AG08396 (cell line): Measurements from ENCODE around the gene LRRC10B.

Source experiments
- DNase-seq: peaks from one replicate; pipeline ENCODE4 v3.0.0; 2012; ENCODE audit warnings: low spot score, mixed read lengths

The LRRC10B gene

GRCh38 chr11:61509043-61510029, 787 bp downstream of the LRRC10B start:
- DNase-seq = peak; percentile 90

DNA sequence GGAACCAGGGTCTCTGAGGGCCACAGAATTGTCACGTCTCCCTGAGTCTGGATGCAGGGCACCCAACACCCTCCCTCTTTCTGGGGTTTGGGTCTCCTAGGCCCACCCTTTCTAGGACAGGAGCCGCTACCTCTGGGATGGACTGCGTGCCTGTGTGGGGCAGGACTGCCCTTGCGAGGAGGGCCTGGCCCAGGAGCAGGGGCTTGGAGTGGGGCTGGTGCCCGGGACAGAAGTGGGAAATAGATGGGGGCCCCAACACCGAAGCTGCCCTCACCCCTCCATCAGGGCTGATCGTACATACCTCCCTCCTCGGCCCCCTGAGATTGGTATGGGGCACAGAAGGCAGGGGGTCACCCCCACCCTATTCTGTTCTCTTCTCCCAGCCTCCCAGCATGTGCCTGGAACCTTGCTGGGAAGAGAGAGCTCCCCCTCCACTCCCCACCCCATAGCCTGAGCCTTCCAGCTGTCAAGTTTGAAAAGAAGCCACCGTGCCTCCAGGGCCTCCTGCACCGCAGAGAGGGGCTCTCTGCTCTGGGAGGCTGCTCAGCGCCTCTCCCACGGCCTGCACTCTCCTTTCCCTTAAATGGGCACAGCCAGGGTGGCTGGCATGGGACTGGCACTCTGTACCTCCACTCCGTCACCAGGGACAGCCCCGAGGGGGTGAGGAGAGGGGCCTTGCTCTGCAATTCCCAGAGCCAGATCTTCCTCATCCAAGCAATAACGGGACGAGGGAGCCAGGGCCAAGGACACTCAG, 1.8 kb downstream of the LRRC10B start:
- no peak for DNase-seq

GRCh38 chr11:61510974-61511373, 2.4 kb downstream of the LRRC10B start:
- DNase-seq = no peak

DNA sequence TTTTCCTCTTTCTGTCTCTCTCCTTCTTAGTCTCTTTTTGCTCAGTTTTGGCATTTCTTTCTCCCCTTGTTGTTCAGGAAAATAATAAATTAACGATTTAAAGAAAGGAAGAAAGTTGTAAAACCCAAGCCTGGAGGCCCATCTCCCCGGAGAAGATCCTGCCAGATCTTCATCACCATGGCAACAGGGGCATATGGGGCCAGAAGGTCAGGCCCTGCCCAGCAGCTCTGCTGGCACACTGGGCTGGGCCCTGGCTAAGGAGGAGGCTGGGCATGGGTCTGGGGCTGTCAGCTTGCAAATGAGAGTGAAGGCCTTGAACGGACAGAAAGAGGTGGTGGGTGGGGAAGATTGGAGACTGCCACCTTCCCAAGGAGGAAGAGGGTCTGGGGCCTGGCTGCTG, 2.8 kb downstream of the LRRC10B start:
- DNase-seq = no peak

DNA sequence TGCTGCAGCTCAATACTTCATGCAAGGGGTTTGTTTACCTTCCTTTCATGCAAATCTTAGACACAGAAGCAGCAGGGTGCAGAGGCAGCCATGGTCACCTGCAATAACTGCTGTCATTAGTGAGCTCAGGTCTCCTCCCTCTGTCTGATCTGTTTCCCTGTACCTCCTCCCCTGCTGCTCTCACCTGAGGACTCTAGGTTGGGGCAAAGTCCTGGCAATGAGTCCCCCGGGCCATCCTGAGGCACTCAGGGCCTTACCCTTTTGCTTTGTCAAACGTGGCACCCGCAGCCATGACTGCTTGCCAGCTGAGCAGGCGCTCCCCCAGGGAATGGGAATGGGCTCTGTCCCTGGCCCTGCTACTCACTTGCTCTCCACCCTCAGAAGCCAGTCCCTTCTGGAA, 3.9 kb downstream of the LRRC10B start:
- DNase-seq = no peak

DNA sequence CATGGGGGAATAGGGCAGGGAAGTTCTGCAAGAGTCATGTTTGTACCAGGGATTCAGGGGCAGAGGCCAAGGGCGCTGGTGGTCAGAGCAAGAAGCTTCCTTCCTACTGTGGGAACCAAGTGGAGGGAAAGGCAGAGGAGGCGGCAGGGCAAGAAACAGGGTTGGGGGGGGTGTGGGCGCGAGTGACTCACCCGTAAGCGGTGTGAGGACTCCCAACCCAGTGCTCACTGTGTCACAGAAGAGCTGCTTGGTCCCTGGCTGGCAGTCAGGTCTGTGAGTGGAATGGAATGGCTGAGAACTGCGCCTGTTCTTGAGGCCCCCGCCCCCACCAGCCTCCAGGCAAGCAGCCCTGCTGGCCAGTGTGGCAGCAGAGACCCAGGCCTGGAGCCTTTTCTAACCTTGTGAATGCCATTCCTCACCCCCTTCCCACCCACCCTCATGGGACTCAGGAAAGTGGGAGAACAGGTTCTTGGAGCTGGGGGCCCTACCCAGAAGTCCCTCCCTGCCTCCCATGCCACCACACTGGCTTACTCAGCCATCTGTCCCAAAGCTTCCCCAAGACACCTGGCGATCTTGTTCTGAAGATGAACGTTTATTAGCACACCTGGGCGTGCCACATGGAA, 4.7 kb downstream of the LRRC10B start:
- DNase-seq = no peak

DNA sequence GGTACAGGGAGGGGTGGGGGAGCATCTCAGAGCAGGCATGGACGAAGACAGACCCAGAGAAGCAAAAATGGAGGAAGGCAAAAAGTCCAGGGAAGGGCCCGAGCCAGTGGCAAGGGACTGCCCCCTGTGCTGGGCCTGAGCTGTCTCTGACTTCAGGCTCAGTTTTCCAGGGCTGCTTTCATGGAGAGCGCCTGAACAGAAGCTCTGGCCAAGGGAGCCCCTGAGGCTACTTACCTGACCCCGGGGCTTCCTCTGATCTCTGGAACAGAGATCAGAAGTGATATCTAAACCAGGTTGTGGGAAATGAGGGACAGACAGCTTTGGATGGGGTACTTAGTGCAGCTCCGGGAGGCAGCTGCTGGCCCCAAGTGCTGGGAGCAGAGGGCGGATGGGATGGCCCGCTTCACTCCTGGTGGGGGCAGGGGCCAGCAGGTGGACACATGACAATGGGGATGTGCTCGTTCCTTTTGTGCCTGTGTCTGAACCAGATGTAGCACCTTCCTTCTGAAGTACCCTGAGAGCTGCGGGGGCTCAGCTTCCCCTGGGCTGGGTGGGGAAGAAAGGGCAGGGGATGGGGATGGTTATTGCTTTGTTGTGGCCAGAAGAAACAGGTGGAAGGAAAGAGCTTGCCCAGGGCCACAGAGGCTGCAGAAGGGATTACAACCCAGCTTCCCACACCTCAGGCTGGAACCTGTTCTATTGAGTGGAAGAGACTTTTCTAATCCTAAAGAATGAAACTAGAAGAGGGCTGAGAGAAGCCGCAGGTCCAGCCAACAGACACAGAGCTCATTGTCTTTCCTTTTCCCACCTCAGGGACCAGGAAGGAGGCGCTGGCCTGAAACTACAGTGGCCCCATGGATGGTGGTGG, 5.7 kb downstream of the LRRC10B start:
- DNase-seq = no peak

GRCh38 chr11:61515686-61516085, 7.1 kb downstream of the LRRC10B start:
- no peak for DNase-seq

DNA sequence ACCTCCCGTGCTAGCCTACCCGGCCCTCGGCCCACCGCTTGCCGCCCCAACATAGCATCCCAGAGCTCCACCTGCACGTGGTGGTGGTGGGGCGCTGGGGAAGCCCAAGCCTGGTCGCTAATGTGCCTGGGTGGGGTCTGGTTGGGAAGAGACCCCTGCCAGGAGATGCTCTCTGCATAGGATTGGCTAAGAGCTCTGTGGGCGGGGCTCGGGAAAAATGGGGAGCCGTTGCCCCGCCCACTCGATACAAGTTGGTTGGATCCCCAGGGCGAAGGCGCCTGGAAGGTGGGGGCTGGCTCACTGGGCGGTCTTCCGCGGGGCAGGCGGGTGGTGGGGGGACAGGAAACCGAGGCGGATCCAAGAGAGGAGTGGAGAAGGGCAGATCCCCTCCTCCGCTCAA, 7.6 kb downstream of the LRRC10B start:
- DNase-seq = no peak

DNA sequence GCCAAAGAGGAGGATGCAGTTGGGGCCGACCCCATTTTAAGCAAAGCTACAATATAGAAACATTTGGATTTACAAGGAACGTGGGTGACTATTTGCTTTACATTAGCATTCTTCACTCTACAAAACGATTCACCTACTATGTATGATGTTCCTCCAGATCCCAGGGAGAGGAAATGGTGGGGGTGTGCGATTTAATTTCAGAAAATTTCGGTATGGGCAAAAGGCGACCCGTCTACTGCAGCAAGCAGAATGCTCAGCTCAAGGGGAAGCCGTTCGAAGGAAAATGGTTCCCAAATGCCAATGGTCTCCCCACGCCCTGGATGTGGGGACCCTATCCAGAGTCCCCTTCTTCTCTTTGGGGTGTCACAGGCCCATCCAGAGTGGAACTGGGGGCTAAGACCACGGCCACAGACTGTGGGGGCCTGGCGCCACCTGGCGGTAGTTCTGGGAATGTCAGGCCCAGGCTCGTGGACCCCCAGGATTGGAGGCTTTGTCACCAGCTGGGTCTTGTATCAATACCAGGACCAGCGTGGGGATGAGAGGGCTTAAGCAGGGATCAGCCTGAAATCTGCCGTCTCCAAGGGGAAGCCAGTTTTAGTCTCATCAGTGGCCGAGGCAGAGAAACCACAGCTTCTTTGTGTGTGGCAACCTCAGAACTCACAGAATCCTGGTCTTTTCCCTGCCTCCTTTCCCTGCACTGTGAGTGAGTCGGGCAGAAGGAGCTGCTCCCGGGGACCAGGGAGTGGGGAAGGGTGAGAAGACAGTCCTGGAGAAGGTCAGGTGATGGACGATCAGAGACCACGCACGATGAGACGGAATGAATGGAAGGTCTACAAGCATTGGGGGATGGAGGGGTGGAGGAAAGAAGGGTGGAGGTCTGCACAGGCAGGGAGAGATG, 8.4 kb downstream of the LRRC10B start:
- peak; percentile 86 for DNase-seq

DNA sequence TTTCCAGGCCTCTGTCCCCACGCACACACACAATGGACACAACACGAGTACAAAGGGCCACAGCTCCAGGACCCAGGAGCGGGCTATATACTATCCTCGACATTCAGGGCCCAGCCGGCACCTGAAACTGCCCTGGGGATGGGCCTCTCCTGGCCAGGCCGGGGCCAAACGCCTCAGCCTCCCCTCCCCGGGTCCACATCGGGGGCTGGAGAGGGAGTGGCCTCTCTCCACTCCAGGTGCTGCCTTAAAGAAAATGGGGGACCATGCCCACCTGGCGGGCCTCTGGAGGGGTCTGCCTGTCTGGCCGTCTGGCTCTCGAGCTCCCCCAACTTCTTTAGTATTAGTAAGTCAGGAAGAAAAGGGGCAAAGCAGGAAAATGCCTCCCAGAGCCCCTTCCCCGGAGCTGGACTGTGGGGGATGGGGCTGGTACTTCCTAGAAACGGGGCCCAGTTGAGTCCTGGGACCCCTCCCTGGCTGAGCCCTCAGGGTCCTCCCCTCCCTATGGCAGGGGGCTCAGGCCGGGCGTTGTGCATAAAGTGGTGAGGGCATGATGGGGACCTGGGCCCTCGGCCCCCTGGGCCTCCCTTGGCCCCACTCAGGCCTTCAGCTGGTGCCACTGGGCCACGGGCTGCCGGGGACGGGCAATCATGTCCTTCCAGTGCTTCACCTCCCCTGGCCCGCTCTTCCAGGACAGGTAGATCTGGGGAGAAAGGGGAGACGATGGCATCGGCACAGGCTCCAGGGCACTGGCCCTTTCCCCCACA, 9.7 kb downstream of the LRRC10B start:
- DNase-seq = no peak

DNA sequence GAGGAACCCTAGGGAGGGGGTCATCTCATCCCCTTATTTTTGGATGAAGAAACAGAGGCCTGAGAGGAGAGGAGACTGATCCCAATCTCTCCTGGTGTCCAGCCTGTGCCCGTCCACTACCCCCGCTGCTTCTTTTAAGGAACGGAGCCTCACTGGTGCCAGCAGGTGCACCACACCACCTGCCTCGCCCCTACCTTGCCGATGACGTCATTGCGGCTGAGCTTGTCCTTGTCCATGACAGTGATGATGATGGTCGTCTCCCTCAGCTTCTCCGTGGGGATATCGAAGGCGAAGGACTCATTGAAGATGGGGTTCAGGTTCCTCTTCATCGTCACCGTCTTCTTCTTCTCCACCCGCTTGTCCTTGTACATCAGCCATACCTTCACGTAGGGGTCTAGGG, 14.3 kb downstream of the LRRC10B start:
- no peak for DNase-seq

GRCh38 chr11:61524446-61524845, 15.9 kb downstream of the LRRC10B start:
- no peak for DNase-seq

DNA sequence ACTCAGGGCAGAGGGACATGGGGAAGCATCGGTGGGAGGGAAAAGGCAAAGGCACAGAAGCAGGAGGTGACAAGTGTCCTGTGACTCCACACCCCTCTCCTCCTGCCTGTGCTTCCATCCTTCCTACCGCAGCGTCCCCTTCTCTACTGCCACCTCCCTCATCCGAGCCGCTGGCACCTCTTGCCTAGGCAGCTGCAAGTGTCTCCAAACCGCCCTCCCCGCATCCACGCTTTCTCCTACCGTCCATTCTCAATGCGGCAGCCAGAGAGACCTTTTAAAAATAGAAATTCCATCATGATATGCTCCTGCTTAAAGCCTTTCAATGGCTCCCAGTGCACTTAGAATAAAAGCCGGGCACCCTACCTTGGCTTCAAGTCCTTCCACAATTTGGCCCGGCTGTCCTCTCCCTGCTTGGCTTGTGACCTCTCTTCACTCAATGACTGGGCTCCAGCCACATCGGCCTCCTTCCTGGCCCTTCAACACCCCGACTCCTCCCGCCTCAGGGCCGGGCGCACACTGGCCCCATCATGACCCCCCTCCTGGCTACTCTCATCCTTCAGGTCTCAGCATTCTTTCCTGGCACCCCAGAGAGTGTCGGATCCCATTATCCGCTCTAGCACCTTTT, 16.5 kb downstream of the LRRC10B start:
- no peak for DNase-seq

DNA sequence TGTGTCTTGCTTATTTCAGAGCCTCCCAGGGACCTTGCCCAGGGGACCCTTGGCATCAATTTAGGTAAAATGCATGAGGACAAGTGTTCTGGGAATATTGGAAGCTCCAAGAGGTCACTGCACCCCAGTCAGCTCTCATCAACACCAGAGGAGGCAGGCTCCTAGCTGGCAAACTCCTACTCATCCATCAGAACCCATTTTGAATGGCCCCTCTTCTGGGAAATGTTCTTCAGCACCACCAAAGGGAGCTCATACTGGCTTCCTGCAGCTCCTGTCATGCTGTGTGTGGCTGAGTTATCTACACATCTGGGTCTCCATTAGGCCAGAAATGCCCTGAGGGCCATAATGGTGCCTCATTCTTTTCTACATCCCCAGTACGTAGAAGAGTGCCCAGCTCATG, 17.7 kb downstream of the LRRC10B start:
- DNase-seq = no peak

DNA sequence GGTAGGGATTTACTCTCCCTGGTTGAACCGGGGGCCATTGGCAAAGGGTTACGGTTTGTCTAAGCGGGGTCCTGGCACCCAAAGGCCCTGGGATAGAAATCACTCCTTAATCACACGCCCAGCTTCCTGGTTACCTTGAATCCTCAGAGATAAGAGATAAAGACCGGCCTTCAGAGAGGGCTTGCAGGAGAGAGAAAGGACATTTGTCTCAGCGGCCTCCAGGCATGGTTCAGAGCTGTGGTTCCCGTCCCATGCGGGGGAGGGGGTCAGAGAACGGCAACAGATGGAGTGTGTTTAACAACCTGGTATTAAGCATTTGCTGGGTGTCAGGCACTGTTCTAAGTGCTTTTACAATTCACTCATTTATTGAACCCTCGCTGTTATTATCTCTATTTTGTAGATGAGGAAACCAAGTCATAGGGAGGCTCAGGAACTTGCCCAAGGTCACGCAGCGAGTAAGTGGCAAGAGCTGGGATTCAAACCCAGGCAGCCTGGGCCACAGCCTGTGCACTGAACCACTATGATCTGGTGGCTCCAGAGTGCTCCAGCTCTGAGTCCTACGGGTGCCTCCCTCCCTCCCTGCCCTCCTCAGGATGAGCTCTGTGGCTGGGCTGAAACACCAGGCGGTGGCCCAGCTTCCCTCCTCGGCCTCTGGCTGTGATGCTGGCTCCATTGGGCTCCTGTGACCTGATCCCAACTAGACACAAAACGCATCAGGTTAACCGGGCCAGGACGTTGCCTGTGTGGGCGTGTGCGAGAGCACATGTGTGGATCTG, 18.6 kb downstream of the LRRC10B start:
- no peak for DNase-seq

DNA sequence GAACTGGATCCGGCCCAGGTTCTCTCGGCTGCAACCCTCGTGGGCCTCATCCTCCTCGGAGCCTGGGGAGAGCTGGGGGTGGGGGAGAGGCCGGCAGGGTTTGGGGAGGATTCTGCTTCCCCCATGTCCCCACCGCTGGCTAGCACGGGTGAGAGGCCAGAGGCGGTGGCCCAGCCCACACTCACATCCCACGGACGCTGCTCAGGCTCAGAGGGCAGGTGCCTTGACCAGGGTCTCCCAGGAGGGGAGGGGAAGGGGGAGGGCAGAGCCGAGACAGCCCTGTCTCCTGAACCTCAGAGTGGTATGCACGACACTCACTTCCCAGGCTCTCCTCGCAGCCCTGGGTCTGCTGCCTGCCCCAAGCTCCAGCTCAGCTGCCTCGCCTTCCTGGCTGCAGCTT, 19.6 kb downstream of the LRRC10B start:
- no peak for DNase-seq

GRCh38 chr11:61529537-61530225, 21.1 kb downstream of the LRRC10B start:
- no peak for DNase-seq
